HG03457 (cell line): ENCODE measurements around the gene OR4D11.
"Not testable (repeated sequence)": the region's sequence is repeated elsewhere in the genome, so short reads cannot be mapped to it uniquely, and the experiment has no call there.

Experiments
- ATAC-seq: cut with Tn5 transposase; IDR thresholded peaks from one replicate; pipeline ENCODE4 v1.9.1; 2021; ENCODE audit warnings: moderate number of reproducible peaks; ENCODE audit not compliant: unreplicated experiment

OR4D11 gene

GRCh38 chr11:59547605-59548308, 44.4 kb downstream of the OR4D11 start:
- not testable (repeated sequence) for ATAC-seq

GRCh38 chr11:59548309-59548656, 44.9 kb downstream of the OR4D11 start:
- no peak for ATAC-seq

GRCh38 chr11:59550368-59550841, 47.0 kb downstream of the OR4D11 start:
- ATAC-seq = peak; percentile 86

- ATAC-seq = peak; percentile 30
These were observed 47.7 kb downstream of the OR4D11 start for GRCh38 chr11:59550842-59551658.

GRCh38 chr11:59551659-59552521, 48.5 kb downstream of the OR4D11 start:
- no peak for ATAC-seq

GRCh38 chr11:59552844-59553243, 49.5 kb downstream of the OR4D11 start:
- no peak for ATAC-seq

- ATAC-seq = no peak
These were observed 49.9 kb downstream of the OR4D11 start for GRCh38 chr11:59553323-59553722.
